GM23338 (cell line): ENCODE data around the gene LRRC8B. TPM values are rescaled to one million over a fixed set of nuclear protein-coding genes. Genes with fewer than 3 reads are reported as not detected.

ENCODE experiments used
- ATAC-seq: fragments of 200-7000 bp; cut with Tn5 transposase; 3 replicates; pipeline ENCODE4 v1.9.1; 2020
- DNase-seq: peaks from one replicate; pipeline ENCODE4 v3.0.0-alpha.2; 2015; ENCODE audit warnings: low spot score
- H2AFZ ChIP-seq: fragments of 200-600 bp; sonication (generic); 2 replicates; pipeline ENCODE4 v1.8.0; 2016; ENCODE audit warnings: antibody characterized with exemption, mild to moderate bottlenecking, moderate library complexity
- H3F3A ChIP-seq: fragments of 200-600 bp; sonication (generic); replicated peaks from 2 replicates; pipeline ENCODE4 v1.8.0; 2017; ENCODE audit warnings: antibody characterized with exemption, mixed run types, low read depth
- H3K27ac ChIP-seq: fragments of 200-600 bp; sonication (generic); 2 replicates; pipeline ENCODE4 v1.6.1; 2016; ENCODE audit warnings: low read depth
- H3K27me3 ChIP-seq: fragments of 200-600 bp; sonication (generic); 2 replicates; pipeline ENCODE4 v1.8.0; 2016; ENCODE audit warnings: mild to moderate bottlenecking, mixed run types, moderate library complexity; ENCODE audit not compliant: insufficient read depth
- H3K36me3 ChIP-seq: fragments of 200-600 bp; sonication (generic); 2 replicates; pipeline ENCODE4 v1.8.0; 2016; ENCODE audit warnings: mild to moderate bottlenecking; ENCODE audit not compliant: insufficient read depth
- H3K4me1 ChIP-seq: fragments of 200-600 bp; sonication (generic); 2 replicates; pipeline ENCODE4 v1.8.0; 2016; ENCODE audit warnings: mild to moderate bottlenecking, moderate library complexity; ENCODE audit not compliant: insufficient read depth
- H3K4me2 ChIP-seq: fragments of 200-600 bp; sonication (generic); 2 replicates; pipeline ENCODE4 v1.7.1; 2017; ENCODE audit warnings: mixed run types
- H3K4me3 ChIP-seq: fragments of 200-600 bp; sonication (generic); 2 replicates; pipeline ENCODE4 v1.6.1; 2016; ENCODE audit warnings: mixed run types
- H3K79me2 ChIP-seq: fragments of 200-600 bp; sonication (generic); replicated peaks from 2 replicates; pipeline ENCODE4 v1.8.0; 2017; ENCODE audit warnings: mild to moderate bottlenecking; ENCODE audit not compliant: insufficient read depth
- H3K9me2 ChIP-seq: fragments of 200-600 bp; sonication (generic); 2 replicates; pipeline ENCODE4 v1.8.0; 2017; ENCODE audit not compliant: insufficient read depth
- H4K20me1 ChIP-seq: fragments of 200-600 bp; sonication (generic); replicated peaks from 2 replicates; pipeline ENCODE4 v1.8.0; 2017; ENCODE audit warnings: mild to moderate bottlenecking; ENCODE audit not compliant: insufficient read depth
- H3K27ac Mint-ChIP-seq: 2 replicates; pipeline ENCODE4 v1.8.0; 2020; ENCODE audit warnings: inconsistent platforms, mild to moderate bottlenecking, moderate library complexity, mixed read lengths
- H3K27me3 Mint-ChIP-seq: 3 replicates; pipeline ENCODE4 v1.8.0; 2022; ENCODE audit warnings: low read depth, mild to moderate bottlenecking, moderate library complexity, mixed read lengths, inconsistent platforms; ENCODE audit not compliant: insufficient read depth, poor library complexity
- H3K36me3 Mint-ChIP-seq: 3 replicates; pipeline ENCODE4 v1.8.0; 2021; ENCODE audit warnings: low read depth, mild to moderate bottlenecking, inconsistent platforms, moderate library complexity, mixed read lengths
- H3K4me1 Mint-ChIP-seq: 3 replicates; pipeline ENCODE4 v1.8.0; 2020; ENCODE audit warnings: mild to moderate bottlenecking, inconsistent platforms, mixed read lengths
- H3K4me3 Mint-ChIP-seq: 3 replicates; pipeline ENCODE4 v1.8.0; 2021; ENCODE audit warnings: moderate library complexity, mild to moderate bottlenecking, inconsistent platforms, mixed read lengths
- H3K9me3 Mint-ChIP-seq: 3 replicates; pipeline ENCODE4 v1.8.0; 2020; ENCODE audit warnings: moderate library complexity, mild to moderate bottlenecking, inconsistent platforms, mixed read lengths
- CREB1 ChIP-seq: fragments of 250-450 bp; sonication (Bioruptor Pico); IDR thresholded peaks from 2 replicates; pipeline ENCODE4 v1.5.0; 2020; ENCODE audit warnings: low read depth, mild to moderate bottlenecking, moderate library complexity
- EZH2 ChIP-seq: fragments of 200-600 bp; sonication (generic); IDR thresholded peaks from one replicate; pipeline ENCODE4 v1.8.0; 2017; ENCODE audit warnings: antibody characterized with exemption, mild to moderate bottlenecking, low read depth; ENCODE audit not compliant: unreplicated experiment
- EZH2phosphoT487 ChIP-seq: fragments of 200-600 bp; sonication (generic); IDR thresholded peaks from one replicate; pipeline ENCODE4 v1.8.1; 2018; ENCODE audit warnings: antibody characterized with exemption; ENCODE audit not compliant: unreplicated experiment
- JUNB ChIP-seq: IDR thresholded peaks from one replicate; pipeline ENCODE4 v1.6.1; 2016; ENCODE audit warnings: antibody characterized with exemption; ENCODE audit not compliant: unreplicated experiment
- NANOG ChIP-seq: IDR thresholded peaks from 2 replicates; pipeline ENCODE4 v1.6.1; 2016; ENCODE audit warnings: antibody characterized with exemption, borderline replicate concordance
- POLR2AphosphoS5 ChIP-seq: IDR thresholded peaks from 2 replicates; pipeline ENCODE4 v1.6.1; 2016; ENCODE audit warnings: antibody characterized with exemption, low read depth
- STAT1 ChIP-seq: IDR thresholded peaks from one replicate; pipeline ENCODE4 v1.6.1; 2016; ENCODE audit warnings: antibody characterized with exemption; ENCODE audit not compliant: unreplicated experiment
- ZNF114 ChIP-seq: fragments of 250-450 bp; sonication (Bioruptor Pico); IDR thresholded peaks from 2 replicates; pipeline ENCODE4 v1.5.0; 2020; ENCODE audit warnings: mild to moderate bottlenecking, moderate library complexity
- ZNF331 ChIP-seq: fragments of 250-450 bp; sonication (Bioruptor Pico); IDR thresholded peaks from 2 replicates; pipeline ENCODE4 v1.5.0; 2020; ENCODE audit warnings: low read depth, mild to moderate bottlenecking, moderate library complexity
- polyA plus RNA-seq: library from polyadenylated mRNA; unstranded; fragments of >200 nt; fragmentation: Nextera tagmentation; extraction: Ambion mirVana; gene quantifications from 2 replicates; pipeline ENCODE4 v1.2.1, GENCODE V29; 2016
- total RNA-seq: library from RNA; depleted of rRNA; stranded (reverse); fragments of >200 nt; shearing (Covaris generic); gene quantifications from 2 replicates; pipeline ENCODE4 v1.2.3, GENCODE V29; 2014
- TF ChIP-seq, protein P1 (sequence below): fragments of 250-450 bp; sonication (Bioruptor Pico); IDR thresholded peaks from 2 replicates; pipeline ENCODE4 v1.5.0; 2020; ENCODE audit warnings: mild to moderate bottlenecking, moderate library complexity
- TF ChIP-seq, protein P2 (sequence below): IDR thresholded peaks from 2 replicates; pipeline ENCODE4 v1.6.1; 2016; ENCODE audit warnings: antibody characterized with exemption
- TF ChIP-seq, protein P3 (sequence below): IDR thresholded peaks from one replicate; pipeline ENCODE4 v1.6.1; 2018; ENCODE audit warnings: antibody characterized with exemption; ENCODE audit not compliant: unreplicated experiment
- TF ChIP-seq, protein P4 (sequence below), 2 experiments: fragments of 200-600 bp in 1 of 2; sonication (generic) in 1 of 2; conservative IDR thresholded peaks; 2 replicates each; pipeline versions ENCODE4 v1.5.1 to v1.6.1; 2016 to 2017; ENCODE audit warnings: antibody characterized with exemption in 2 of 2, low read depth in 2 of 2, mild to moderate bottlenecking in 2 of 2, moderate library complexity in 1 of 2

Gene LRRC8B
- total and polyA plus RNA-seq, 2 experiments from 2014 or later = 9.0 to 26.5 TPM

DNA sequence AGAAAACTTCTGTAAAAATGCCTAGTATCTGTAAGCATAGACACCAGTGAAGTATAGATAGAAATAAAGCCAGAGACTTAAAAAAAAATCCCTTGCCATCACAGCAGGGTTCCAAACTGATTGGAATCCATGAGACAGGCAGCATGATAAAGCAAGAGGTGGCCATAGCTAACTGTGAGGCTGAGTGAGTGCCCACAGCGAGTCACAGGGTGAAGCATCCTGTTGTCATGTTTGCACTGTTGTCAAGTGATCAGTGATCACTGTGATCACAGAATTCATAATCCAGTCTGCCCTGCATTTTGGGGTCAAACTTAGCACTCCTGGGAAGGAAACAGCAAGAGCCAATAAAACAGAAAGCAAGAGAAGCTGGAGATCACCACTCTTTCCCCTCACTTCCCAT is 33.3 kb downstream of the LRRC8B start:
- peak; percentile 23 for DNase-seq
- no peaks in the 10 kb centered on the region for H3K9me2 ChIP-seq
- Mint-ChIP-seq H3K27ac (peak overlapping the region; percentile 30; the same call in 1 of the 2 replicates), H3K4me1 (peaks cover 31% of the 10 kb centered on the region), H3K36me3 (peaks cover 26% of the 10 kb centered on the region), H3K4me3 (no peak overlapping the region), H3K9me3 (peaks cover 6% of the 10 kb centered on the region; the same call in 2 of the 3 replicates), H3K27me3 (no peaks in the 10 kb centered on the region)
- H3F3A ChIP-seq = no peaks in the 10 kb centered on the region
- no peak for ATAC-seq
- no peaks in the 10 kb centered on the region for H3K27me3 ChIP-seq
- peaks cover 25% of the 10 kb centered on the region for H3K4me1 ChIP-seq
- H2AFZ ChIP-seq = no peak overlapping the region
- H3K27ac ChIP-seq = 0 out of 2 replicates have a peak overlapping the region, but pooled peaks have one; percentile 26
- H4K20me1 ChIP-seq = peaks cover 3% of the 10 kb centered on the region
- no peak overlapping the region for H3K4me3 ChIP-seq
- H3K79me2 ChIP-seq = peaks cover 29% of the 10 kb centered on the region
- TF ChIP-seq CREB1 (CRISPR knock-in tag) (no peak), STAT1 (no peak), NANOG (no peak), POLR2AphosphoS5 (no peak), ZNF114 (CRISPR knock-in tag) (no peak), ZNF331 (CRISPR knock-in tag) (no peak), JUNB (no peak), EZH2 (no peak), EZH2phosphoT487 (no peak)
- TF ChIP-seq, protein P1, sequence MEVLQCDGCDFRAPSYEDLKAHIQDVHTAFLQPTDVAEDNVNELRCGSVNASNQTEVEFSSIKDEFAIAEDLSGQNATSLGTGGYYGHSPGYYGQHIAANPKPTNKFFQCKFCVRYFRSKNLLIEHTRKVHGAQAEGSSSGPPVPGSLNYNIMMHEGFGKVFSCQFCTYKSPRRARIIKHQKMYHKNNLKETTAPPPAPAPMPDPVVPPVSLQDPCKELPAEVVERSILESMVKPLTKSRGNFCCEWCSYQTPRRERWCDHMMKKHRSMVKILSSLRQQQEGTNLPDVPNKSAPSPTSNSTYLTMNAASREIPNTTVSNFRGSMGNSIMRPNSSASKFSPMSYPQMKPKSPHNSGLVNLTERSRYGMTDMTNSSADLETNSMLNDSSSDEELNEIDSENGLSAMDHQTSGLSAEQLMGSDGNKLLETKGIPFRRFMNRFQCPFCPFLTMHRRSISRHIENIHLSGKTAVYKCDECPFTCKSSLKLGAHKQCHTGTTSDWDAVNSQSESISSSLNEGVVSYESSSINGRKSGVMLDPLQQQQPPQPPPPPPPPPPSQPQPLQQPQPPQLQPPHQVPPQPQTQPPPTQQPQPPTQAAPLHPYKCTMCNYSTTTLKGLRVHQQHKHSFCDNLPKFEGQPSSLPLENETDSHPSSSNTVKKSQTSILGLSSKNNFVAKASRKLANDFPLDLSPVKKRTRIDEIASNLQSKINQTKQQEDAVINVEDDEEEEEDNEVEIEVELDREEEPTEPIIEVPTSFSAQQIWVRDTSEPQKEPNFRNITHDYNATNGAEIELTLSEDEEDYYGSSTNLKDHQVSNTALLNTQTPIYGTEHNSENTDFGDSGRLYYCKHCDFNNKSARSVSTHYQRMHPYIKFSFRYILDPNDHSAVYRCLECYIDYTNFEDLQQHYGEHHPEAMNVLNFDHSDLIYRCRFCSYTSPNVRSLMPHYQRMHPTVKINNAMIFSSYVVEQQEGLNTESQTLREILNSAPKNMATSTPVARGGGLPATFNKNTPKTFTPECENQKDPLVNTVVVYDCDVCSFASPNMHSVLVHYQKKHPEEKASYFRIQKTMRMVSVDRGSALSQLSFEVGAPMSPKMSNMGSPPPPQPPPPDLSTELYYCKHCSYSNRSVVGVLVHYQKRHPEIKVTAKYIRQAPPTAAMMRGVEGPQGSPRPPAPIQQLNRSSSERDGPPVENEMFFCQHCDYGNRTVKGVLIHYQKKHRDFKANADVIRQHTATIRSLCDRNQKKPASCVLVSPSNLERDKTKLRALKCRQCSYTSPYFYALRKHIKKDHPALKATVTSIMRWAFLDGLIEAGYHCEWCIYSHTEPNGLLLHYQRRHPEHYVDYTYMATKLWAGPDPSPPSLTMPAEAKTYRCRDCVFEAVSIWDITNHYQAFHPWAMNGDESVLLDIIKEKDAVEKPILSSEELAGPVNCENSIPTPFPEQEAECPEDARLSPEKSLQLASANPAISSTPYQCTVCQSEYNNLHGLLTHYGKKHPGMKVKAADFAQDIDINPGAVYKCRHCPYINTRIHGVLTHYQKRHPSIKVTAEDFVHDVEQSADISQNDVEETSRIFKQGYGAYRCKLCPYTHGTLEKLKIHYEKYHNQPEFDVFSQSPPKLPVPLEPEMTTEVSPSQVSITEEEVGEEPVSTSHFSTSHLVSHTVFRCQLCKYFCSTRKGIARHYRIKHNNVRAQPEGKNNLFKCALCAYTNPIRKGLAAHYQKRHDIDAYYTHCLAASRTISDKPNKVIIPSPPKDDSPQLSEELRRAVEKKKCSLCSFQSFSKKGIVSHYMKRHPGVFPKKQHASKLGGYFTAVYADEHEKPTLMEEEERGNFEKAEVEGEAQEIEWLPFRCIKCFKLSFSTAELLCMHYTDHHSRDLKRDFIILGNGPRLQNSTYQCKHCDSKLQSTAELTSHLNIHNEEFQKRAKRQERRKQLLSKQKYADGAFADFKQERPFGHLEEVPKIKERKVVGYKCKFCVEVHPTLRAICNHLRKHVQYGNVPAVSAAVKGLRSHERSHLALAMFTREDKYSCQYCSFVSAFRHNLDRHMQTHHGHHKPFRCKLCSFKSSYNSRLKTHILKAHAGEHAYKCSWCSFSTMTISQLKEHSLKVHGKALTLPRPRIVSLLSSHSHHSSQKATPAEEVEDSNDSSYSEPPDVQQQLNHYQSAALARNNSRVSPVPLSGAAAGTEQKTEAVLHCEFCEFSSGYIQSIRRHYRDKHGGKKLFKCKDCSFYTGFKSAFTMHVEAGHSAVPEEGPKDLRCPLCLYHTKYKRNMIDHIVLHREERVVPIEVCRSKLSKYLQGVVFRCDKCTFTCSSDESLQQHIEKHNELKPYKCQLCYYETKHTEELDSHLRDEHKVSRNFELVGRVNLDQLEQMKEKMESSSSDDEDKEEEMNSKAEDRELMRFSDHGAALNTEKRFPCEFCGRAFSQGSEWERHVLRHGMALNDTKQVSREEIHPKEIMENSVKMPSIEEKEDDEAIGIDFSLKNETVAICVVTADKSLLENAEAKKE (CRISPR knock-in tag) = no peak
- TF ChIP-seq, protein P2, sequence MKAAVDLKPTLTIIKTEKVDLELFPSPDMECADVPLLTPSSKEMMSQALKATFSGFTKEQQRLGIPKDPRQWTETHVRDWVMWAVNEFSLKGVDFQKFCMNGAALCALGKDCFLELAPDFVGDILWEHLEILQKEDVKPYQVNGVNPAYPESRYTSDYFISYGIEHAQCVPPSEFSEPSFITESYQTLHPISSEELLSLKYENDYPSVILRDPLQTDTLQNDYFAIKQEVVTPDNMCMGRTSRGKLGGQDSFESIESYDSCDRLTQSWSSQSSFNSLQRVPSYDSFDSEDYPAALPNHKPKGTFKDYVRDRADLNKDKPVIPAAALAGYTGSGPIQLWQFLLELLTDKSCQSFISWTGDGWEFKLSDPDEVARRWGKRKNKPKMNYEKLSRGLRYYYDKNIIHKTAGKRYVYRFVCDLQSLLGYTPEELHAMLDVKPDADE = no peak
- TF ChIP-seq, protein P3, sequence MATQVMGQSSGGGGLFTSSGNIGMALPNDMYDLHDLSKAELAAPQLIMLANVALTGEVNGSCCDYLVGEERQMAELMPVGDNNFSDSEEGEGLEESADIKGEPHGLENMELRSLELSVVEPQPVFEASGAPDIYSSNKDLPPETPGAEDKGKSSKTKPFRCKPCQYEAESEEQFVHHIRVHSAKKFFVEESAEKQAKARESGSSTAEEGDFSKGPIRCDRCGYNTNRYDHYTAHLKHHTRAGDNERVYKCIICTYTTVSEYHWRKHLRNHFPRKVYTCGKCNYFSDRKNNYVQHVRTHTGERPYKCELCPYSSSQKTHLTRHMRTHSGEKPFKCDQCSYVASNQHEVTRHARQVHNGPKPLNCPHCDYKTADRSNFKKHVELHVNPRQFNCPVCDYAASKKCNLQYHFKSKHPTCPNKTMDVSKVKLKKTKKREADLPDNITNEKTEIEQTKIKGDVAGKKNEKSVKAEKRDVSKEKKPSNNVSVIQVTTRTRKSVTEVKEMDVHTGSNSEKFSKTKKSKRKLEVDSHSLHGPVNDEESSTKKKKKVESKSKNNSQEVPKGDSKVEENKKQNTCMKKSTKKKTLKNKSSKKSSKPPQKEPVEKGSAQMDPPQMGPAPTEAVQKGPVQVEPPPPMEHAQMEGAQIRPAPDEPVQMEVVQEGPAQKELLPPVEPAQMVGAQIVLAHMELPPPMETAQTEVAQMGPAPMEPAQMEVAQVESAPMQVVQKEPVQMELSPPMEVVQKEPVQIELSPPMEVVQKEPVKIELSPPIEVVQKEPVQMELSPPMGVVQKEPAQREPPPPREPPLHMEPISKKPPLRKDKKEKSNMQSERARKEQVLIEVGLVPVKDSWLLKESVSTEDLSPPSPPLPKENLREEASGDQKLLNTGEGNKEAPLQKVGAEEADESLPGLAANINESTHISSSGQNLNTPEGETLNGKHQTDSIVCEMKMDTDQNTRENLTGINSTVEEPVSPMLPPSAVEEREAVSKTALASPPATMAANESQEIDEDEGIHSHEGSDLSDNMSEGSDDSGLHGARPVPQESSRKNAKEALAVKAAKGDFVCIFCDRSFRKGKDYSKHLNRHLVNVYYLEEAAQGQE = no peak
- TF ChIP-seq, protein P4, sequence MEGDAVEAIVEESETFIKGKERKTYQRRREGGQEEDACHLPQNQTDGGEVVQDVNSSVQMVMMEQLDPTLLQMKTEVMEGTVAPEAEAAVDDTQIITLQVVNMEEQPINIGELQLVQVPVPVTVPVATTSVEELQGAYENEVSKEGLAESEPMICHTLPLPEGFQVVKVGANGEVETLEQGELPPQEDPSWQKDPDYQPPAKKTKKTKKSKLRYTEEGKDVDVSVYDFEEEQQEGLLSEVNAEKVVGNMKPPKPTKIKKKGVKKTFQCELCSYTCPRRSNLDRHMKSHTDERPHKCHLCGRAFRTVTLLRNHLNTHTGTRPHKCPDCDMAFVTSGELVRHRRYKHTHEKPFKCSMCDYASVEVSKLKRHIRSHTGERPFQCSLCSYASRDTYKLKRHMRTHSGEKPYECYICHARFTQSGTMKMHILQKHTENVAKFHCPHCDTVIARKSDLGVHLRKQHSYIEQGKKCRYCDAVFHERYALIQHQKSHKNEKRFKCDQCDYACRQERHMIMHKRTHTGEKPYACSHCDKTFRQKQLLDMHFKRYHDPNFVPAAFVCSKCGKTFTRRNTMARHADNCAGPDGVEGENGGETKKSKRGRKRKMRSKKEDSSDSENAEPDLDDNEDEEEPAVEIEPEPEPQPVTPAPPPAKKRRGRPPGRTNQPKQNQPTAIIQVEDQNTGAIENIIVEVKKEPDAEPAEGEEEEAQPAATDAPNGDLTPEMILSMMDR (conservative IDR thresholded peaks at IDR 0.05; ENCODE audit: low read depth in 2 of 2) = no peak
- H3K4me2 ChIP-seq = no peak overlapping the region
- H3K36me3 ChIP-seq = no peaks in the 10 kb centered on the region
